ENCODE measurements around the gene HIPK1. TPM values are rescaled to one million over a fixed set of nuclear protein-coding genes. Genes with fewer than 3 reads are reported as not detected.

HIPK1 gene
- total and polyA plus RNA-seq, 2 of the 13 experiments (the other 11 are each of a cell fraction or from before 2014, with no cell fraction given) = 20.8 to 33.4 TPM

- TF ChIP-seq, protein P1, sequence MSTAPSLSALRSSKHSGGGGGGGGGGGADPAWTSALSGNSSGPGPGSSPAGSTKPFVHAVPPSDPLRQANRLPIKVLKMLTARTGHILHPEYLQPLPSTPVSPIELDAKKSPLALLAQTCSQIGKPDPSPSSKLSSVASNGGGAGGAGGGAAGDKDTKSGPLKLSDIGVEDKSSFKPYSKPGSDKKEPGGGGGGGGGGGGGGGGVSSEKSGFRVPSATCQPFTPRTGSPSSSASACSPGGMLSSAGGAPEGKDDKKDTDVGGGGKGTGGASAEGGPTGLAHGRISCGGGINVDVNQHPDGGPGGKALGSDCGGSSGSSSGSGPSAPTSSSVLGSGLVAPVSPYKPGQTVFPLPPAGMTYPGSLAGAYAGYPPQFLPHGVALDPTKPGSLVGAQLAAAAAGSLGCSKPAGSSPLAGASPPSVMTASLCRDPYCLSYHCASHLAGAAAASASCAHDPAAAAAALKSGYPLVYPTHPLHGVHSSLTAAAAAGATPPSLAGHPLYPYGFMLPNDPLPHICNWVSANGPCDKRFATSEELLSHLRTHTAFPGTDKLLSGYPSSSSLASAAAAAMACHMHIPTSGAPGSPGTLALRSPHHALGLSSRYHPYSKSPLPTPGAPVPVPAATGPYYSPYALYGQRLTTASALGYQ (CRISPR knock-in tag; IDR thresholded peaks at IDR 0.05) = peak; percentile 71; the same call in 1 of the 2 replicates
- TF ChIP-seq MAZ (IDR thresholded peaks at IDR 0.05; ENCODE audit: borderline replicate concordance, low read depth, low read length) (peak; percentile 56; the same call in 1 of the 2 replicates), MAZ (CRISPR knock-in tag; IDR thresholded peaks at IDR 0.05; ENCODE audit: low read depth) (peak; percentile 90), CHD2 (IDR thresholded peaks at IDR 0.05; ENCODE audit: low read depth, low read length) (peak; percentile 86), GFI1 (CRISPR knock-in tag; IDR thresholded peaks at IDR 0.05; ENCODE audit: borderline replicate concordance) (peak; percentile 81), AHDC1 (CRISPR knock-in tag; IDR thresholded peaks at IDR 0.05; ENCODE audit: borderline replicate concordance) (peak; percentile 46; the same call in 1 of the 2 replicates), NFIC (IDR thresholded peaks at IDR 0.05; ENCODE audit: low read length) (no peak), ATF4 (CRISPR knock-in tag; IDR thresholded peaks at IDR 0.05) (peak in 1 of 2 experiments; percentile 63; a peak in 2 of 4 replicates), CBX1 (IDR thresholded peaks at IDR 0.05; ENCODE audit: low read depth) (no peak), ATF7-NPFF (CRISPR knock-in tag; IDR thresholded peaks at IDR 0.05; ENCODE audit: low read depth) (peak; percentile 82), TBL1XR1 (IDR thresholded peaks at IDR 0.05; ENCODE audit: borderline replicate concordance, low read length, partially characterized antibody) (peak; percentile 70), SRSF9 (IDR thresholded peaks at IDR 0.05; ENCODE audit: borderline replicate concordance, insufficient read depth, low read depth, low read length, poor library complexity, severe bottlenecking) (no peak), ZNF382 (CRISPR knock-in tag; IDR thresholded peaks at IDR 0.05; ENCODE audit: borderline replicate concordance) (no peak), ZNF556 (CRISPR knock-in tag; IDR thresholded peaks at IDR 0.05; ENCODE audit: borderline replicate concordance) (no peak)
- TF ChIP-seq, protein P2, sequence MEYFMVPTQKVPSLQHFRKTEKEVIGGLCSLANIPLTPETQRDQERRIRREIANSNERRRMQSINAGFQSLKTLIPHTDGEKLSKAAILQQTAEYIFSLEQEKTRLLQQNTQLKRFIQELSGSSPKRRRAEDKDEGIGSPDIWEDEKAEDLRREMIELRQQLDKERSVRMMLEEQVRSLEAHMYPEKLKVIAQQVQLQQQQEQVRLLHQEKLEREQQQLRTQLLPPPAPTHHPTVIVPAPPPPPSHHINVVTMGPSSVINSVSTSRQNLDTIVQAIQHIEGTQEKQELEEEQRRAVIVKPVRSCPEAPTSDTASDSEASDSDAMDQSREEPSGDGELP (IDR thresholded peaks at IDR 0.05; ENCODE audit: borderline replicate concordance, low read depth) = no peak; the same call in 1 of the 2 replicates
- TF ChIP-seq, protein P3, sequence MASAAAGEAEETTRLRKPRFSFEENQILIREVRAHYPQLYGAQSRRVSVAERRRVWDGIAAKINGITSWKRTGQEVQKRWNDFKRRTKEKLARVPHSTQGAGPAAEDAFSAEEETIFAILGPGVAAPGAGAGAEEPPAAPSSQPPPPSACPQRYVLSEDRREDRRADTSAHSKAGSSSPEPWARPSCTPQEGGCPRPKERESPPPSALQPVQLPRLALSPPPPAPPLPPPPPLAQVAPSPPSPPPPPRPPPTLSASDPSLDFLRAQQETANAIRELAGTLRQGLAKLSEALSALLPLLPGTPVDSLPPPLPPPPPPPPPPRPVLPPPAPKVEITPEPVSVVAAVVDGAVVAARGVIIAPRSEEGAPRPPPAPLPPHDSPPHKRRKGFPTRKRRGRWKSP (CRISPR knock-in tag; IDR thresholded peaks at IDR 0.05) = peak; percentile 95
Observed at GRCh38 chr1:113904674-113905434, 24.3 kb upstream of the HIPK1 start, which contains the start of the genes AP4B1 and DCLRE1B (continued).
